ENCODE measurements around the gene ADAMTSL5. TPM values are rescaled to one million over a fixed set of nuclear protein-coding genes. Genes with fewer than 3 reads are reported as not detected.
"Not testable (repeated sequence)": the region's sequence is repeated elsewhere in the genome, so short reads cannot be mapped to it uniquely, and the experiment has no call there.

ADAMTSL5 gene
- total RNA-seq, 3 donors from 2014 or later: 5.8 to 9.7 (median 6.8) TPM

- not testable (repeated sequence) for H3K4me3 Mint-ChIP-seq; H3K36me3 Mint-ChIP-seq (ENCODE audit: insufficient read depth); H3K9me3 Mint-ChIP-seq; ATAC-seq; DNase-seq; H3K4me1 Mint-ChIP-seq (ENCODE audit: low read depth)
- peaks cover 50% of the 10 kb centered on the region for H3K27me3 Mint-ChIP-seq (ENCODE audit: low read depth)
Observed at GRCh38 chr19:1539749-1540148, 26.9 kb upstream of the ADAMTSL5 start.

- Mint-ChIP-seq H3K4me1 (ENCODE audit: low read depth) (no peaks in the 10 kb centered on the region), H3K27me3 (ENCODE audit: low read depth) (peaks cover 47% of the 10 kb centered on the region), H3K9me3 (no peaks in the 10 kb centered on the region), H3K4me3 (no peak overlapping the region), H3K36me3 (ENCODE audit: insufficient read depth) (no peaks in the 10 kb centered on the region)
- no peak for DNase-seq
- ATAC-seq: no peak
Observed at GRCh38 chr19:1538978-1539377, 26.2 kb upstream of the ADAMTSL5 start.

- H3K4me3 Mint-ChIP-seq; H3K4me1 Mint-ChIP-seq (ENCODE audit: low read depth); H3K9me3 Mint-ChIP-seq; H3K36me3 Mint-ChIP-seq (ENCODE audit: insufficient read depth); DNase-seq; ATAC-seq: not testable (repeated sequence)
- H3K27me3 Mint-ChIP-seq (ENCODE audit: low read depth): peaks cover 40% of the 10 kb centered on the region
Observed at GRCh38 chr19:1535699-1536098, 22.9 kb upstream of the ADAMTSL5 start.

- H3K36me3 Mint-ChIP-seq (ENCODE audit: insufficient read depth): no peaks in the 10 kb centered on the region
- ATAC-seq (no peak), DNase-seq (no peak)
- no peak overlapping the region for H3K4me3 Mint-ChIP-seq
- H3K9me3 Mint-ChIP-seq: no peaks in the 10 kb centered on the region
- H3K27me3 Mint-ChIP-seq (ENCODE audit: low read depth): peaks cover 36% of the 10 kb centered on the region
- no peaks in the 10 kb centered on the region for H3K4me1 Mint-ChIP-seq (ENCODE audit: low read depth)
Observed at GRCh38 chr19:1534972-1535371, 22.2 kb upstream of the ADAMTSL5 start.

- Mint-ChIP-seq H3K36me3 (ENCODE audit: insufficient read depth) (no peaks in the 10 kb centered on the region), H3K4me1 (ENCODE audit: low read depth) (no peaks in the 10 kb centered on the region), H3K9me3 (no peaks in the 10 kb centered on the region), H3K4me3 (no peak overlapping the region), H3K27me3 (ENCODE audit: low read depth) (peaks cover 38% of the 10 kb centered on the region)
- no peak for DNase-seq
- no peak for ATAC-seq
Observed at GRCh38 chr19:1533510-1534150, 20.8 kb upstream of the ADAMTSL5 start.

GRCh38 chr19:1532003-1532402 is 19.2 kb upstream of the ADAMTSL5 start:
- Mint-ChIP-seq H3K27me3 (ENCODE audit: low read depth) (peaks cover 31% of the 10 kb centered on the region), H3K4me1 (ENCODE audit: low read depth) (no peaks in the 10 kb centered on the region), H3K9me3 (no peaks in the 10 kb centered on the region), H3K4me3 (no peak overlapping the region), H3K36me3 (ENCODE audit: insufficient read depth) (no peaks in the 10 kb centered on the region)
- DNase-seq (no peak), ATAC-seq (no peak)

GRCh38 chr19:1531587-1531986 is 18.8 kb upstream of the ADAMTSL5 start:
- Mint-ChIP-seq H3K9me3 (no peaks in the 10 kb centered on the region), H3K4me1 (ENCODE audit: low read depth) (no peaks in the 10 kb centered on the region), H3K27me3 (ENCODE audit: low read depth) (peaks cover 33% of the 10 kb centered on the region), H3K4me3 (no peak overlapping the region), H3K36me3 (ENCODE audit: insufficient read depth) (no peaks in the 10 kb centered on the region)
- ATAC-seq (no peak), DNase-seq (no peak)

- H3K27me3 Mint-ChIP-seq (ENCODE audit: low read depth): peaks cover 38% of the 10 kb centered on the region
- not testable (repeated sequence) for ATAC-seq; H3K4me1 Mint-ChIP-seq (ENCODE audit: low read depth); DNase-seq; H3K4me3 Mint-ChIP-seq; H3K9me3 Mint-ChIP-seq; H3K36me3 Mint-ChIP-seq (ENCODE audit: insufficient read depth)
Observed at GRCh38 chr19:1530856-1531255, 18.0 kb upstream of the ADAMTSL5 start.

- Mint-ChIP-seq H3K4me3 (no peak overlapping the region), H3K4me1 (ENCODE audit: low read depth) (peaks cover 5% of the 10 kb centered on the region), H3K9me3 (no peaks in the 10 kb centered on the region), H3K36me3 (ENCODE audit: insufficient read depth) (no peaks in the 10 kb centered on the region), H3K27me3 (ENCODE audit: low read depth) (peaks cover 44% of the 10 kb centered on the region)
- DNase-seq: no peak
- ATAC-seq: no peak
Observed at GRCh38 chr19:1529430-1529816, 16.6 kb upstream of the ADAMTSL5 start.

- H3K9me3 Mint-ChIP-seq: no peaks in the 10 kb centered on the region
- no peak overlapping the region for H3K4me3 Mint-ChIP-seq
- no peaks in the 10 kb centered on the region for H3K36me3 Mint-ChIP-seq (ENCODE audit: insufficient read depth)
- ATAC-seq: no peak
- H3K27me3 Mint-ChIP-seq (ENCODE audit: low read depth): peaks cover 43% of the 10 kb centered on the region
- peaks cover 7% of the 10 kb centered on the region for H3K4me1 Mint-ChIP-seq (ENCODE audit: low read depth)
- no peak for DNase-seq
Observed at GRCh38 chr19:1528596-1529429, 16.0 kb upstream of the ADAMTSL5 start.

- no peak overlapping the region for H3K4me3 Mint-ChIP-seq
- no peak for DNase-seq
- no peaks in the 10 kb centered on the region for H3K36me3 Mint-ChIP-seq (ENCODE audit: insufficient read depth)
- H3K9me3 Mint-ChIP-seq: no peaks in the 10 kb centered on the region
- peaks cover 44% of the 10 kb centered on the region for H3K27me3 Mint-ChIP-seq (ENCODE audit: low read depth)
- H3K4me1 Mint-ChIP-seq (ENCODE audit: low read depth): peaks cover 7% of the 10 kb centered on the region
- ATAC-seq: no peak
Observed at GRCh38 chr19:1527650-1528309, 15.0 kb upstream of the ADAMTSL5 start.

GRCh38 chr19:1526979-1527649 is 14.3 kb upstream of the ADAMTSL5 start:
- peaks cover 45% of the 10 kb centered on the region for H3K27me3 Mint-ChIP-seq (ENCODE audit: low read depth)
- H3K36me3 Mint-ChIP-seq (ENCODE audit: insufficient read depth): no peaks in the 10 kb centered on the region
- H3K4me3 Mint-ChIP-seq: no peak overlapping the region
- H3K4me1 Mint-ChIP-seq (ENCODE audit: low read depth): peaks cover 7% of the 10 kb centered on the region
- no peaks in the 10 kb centered on the region for H3K9me3 Mint-ChIP-seq
- no peak for ATAC-seq
- DNase-seq: no peak

GRCh38 chr19:1526066-1526778 is 13.4 kb upstream of the ADAMTSL5 start:
- Mint-ChIP-seq H3K9me3 (no peaks in the 10 kb centered on the region), H3K4me3 (no peak overlapping the region), H3K36me3 (ENCODE audit: insufficient read depth) (no peaks in the 10 kb centered on the region), H3K4me1 (ENCODE audit: low read depth) (peaks cover 7% of the 10 kb centered on the region), H3K27me3 (ENCODE audit: low read depth) (peaks cover 41% of the 10 kb centered on the region)
- no peak for DNase-seq
- no peak for ATAC-seq

GRCh38 chr19:1525343-1525742 is 12.5 kb upstream of the ADAMTSL5 start:
- H3K4me1 Mint-ChIP-seq (ENCODE audit: low read depth): peaks cover 7% of the 10 kb centered on the region
- H3K27me3 Mint-ChIP-seq (ENCODE audit: low read depth): peaks cover 44% of the 10 kb centered on the region
- no peaks in the 10 kb centered on the region for H3K36me3 Mint-ChIP-seq (ENCODE audit: insufficient read depth)
- no peak for DNase-seq
- no peak for ATAC-seq
- H3K4me3 Mint-ChIP-seq: no peak overlapping the region
- no peaks in the 10 kb centered on the region for H3K9me3 Mint-ChIP-seq

Measured in activated T-cell treated with anti-CD3 and anti-CD28 coated beads, Interleukin-2, amount 50 U/mL, for 4 hours (primary cell).